GM04504 (cell line): ENCODE measurements around the gene CRB1.
"Not testable (repeated sequence)": the region's sequence is repeated elsewhere in the genome, so short reads cannot be mapped to it uniquely, and the experiment has no call there.

Experiments used
- DNase-seq: peaks from one replicate; pipeline ENCODE4 v3.0.0-alpha.2; 2012; ENCODE audit warnings: low read depth

CRB1 gene

GRCh38 chr1:197465528-197466327, 197.7 kb downstream of the CRB1 start:
- DNase-seq: no peak

- DNase-seq: no peak
Observed at GRCh38 chr1:197466813-197467212, 198.8 kb downstream of the CRB1 start.

GRCh38 chr1:197467881-197468280, 199.8 kb downstream of the CRB1 start:
- DNase-seq: peak; percentile 14

GRCh38 chr1:197468543-197469175, 200.6 kb downstream of the CRB1 start:
- DNase-seq: no peak

DNA sequence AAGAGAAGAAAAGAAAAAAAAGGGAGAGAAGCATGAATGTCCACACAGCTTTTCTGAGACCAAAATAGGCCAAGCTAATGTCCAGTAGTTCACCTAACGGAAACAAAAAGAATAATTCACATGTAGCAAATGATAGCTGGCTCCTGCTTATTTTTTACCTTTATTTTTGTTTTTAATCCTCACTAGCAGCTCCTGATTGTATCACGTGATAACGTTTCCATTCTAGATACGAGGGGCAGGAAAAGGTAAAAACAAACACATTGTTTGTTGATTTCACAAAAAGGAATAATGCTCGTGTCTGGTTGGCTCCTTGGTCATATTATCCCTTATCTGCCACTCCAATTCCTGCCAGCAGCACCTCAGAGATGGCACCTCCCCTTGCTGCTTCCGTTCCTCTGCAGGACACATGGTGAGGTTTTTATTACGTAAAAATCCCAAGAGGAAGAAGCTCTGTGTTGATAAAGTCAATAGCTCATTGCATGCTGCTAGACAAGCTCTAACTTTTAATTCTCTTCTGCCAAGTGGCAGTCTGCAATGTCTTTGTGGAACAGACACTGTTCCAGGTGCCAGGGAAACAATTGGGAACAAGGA, 201.7 kb downstream of the CRB1 start:
- no peak for DNase-seq

DNA sequence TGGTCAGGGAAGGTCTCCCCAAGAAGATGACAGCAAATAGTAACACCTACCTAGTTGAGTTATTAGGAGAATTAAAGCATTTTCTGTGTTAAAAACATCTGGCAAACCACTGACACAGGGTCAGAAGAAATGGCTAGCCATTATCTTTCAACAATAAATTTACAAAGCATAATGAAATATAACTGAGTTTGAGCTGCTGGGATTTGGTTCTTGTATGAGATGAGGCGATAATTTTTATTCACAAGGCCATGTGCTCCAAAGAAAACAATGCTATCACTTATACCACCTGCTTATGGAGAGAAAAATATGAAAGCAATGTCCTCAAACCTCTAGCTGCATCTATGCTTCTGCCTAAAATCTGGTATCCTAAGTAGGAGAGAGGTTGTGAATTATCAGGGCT, 202.3 kb downstream of the CRB1 start:
- no peak for DNase-seq

DNA sequence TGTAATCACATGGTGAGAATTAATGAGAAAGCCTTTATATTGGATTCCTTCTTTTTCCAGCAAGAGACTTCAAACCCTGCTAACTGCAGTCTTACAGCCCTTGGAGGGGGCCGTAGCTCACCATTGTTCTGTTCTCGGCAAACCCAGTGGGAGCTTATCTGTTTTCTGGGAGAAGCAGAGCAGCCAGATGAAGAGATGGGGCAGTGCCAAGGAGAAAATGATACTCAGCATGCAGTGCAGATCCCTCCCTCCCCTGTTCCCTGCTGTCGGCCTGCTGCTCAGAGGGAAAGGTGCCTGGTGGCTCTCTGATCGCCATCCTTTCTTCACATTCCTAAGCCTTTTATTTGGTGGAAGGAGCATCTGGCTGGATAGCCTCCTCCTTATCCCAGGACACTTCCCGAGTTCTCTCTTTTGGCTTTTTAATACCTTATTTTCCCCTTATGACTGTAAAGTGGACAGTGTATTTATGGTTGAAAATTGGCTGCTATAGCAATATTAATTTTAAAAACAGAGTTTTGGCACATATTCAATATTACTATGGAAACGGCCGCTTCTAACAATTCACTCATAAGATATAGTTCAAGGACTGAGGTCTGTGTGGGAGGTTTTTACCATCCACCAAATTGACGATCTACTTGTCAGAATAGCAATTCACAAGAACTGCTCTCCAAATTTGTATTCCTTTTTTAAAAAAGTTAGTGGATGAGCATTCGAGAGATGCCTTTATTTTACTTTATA, 203.4 kb downstream of the CRB1 start:
- no peak for DNase-seq

GRCh38 chr1:197472141-197472540, 204.1 kb downstream of the CRB1 start:
- DNase-seq: no peak

- DNase-seq: no peak
Observed at GRCh38 chr1:197480446-197480845, 212.4 kb downstream of the CRB1 start.

- DNase-seq: peak; percentile 10
Observed at GRCh38 chr1:197481101-197481500, 213.0 kb downstream of the CRB1 start.

- no peak for DNase-seq
Observed at GRCh38 chr1:197485790-197486189, 217.7 kb downstream of the CRB1 start.

DNA sequence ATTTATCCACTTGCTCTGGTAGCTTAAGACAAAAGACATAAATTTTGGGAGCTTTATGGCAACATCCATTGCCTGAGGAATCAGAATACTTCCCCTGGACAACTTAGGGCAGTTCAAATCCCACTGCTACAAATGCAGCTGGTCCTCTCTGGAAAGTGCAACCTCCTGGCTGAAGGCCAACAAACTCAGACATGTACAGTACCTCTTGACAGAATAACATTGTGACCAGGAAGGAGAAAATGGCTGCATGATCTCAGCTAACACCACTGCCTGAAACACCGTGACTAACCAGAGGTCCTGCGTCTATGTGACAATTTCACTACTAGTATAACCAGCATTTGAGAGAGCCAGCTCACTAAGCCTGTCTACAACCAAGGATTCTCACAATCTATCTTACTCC, 218.9 kb downstream of the CRB1 start:
- no peak for DNase-seq

DNA sequence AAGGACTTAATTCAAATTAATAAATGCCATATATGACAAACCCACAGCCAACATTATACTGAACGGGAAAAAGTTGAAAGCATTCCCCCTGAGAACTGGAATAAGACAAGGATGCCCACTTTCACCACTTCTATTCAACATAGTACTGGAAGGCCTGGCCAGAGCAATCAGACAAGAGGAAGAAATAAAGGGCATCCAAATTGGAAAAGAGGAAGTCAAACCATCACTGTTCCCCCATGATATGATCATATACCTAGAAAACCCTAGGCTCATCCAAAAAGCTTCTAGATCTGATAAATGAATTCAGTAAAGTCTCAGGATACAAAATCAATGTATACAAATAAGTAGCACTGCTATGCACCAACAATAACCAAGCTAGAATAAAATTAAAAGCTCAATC, 223.5 kb downstream of the CRB1 start:
- DNase-seq: not testable (repeated sequence)

DNA sequence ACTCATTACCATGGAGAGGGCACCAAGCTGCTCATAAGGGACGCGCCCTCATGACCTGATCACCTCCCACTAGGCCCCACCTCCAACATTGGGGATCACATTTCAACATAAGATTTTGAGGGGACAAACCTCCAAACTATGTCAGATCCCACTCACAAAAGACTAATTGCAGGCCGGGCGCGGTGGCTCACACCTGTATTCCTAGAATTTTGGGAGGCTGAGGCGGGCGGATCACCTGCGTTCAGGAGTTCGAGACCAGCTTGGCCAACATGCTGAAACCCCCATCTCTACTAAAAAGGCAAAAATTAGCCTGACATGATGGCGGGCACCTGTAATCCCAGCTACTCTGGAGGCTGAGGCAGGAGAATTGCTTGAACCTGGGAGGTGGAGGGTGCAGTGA, 228.7 kb downstream of the CRB1 start:
- no peak for DNase-seq

- no peak for DNase-seq
Observed at GRCh38 chr1:197510691-197511378, 242.8 kb downstream of the CRB1 start.

- DNase-seq: no peak
Observed at GRCh38 chr1:197515421-197515820, 247.4 kb downstream of the CRB1 start.

GRCh38 chr1:197519741-197520334, 251.8 kb downstream of the CRB1 start:
- DNase-seq: no peak

DNA sequence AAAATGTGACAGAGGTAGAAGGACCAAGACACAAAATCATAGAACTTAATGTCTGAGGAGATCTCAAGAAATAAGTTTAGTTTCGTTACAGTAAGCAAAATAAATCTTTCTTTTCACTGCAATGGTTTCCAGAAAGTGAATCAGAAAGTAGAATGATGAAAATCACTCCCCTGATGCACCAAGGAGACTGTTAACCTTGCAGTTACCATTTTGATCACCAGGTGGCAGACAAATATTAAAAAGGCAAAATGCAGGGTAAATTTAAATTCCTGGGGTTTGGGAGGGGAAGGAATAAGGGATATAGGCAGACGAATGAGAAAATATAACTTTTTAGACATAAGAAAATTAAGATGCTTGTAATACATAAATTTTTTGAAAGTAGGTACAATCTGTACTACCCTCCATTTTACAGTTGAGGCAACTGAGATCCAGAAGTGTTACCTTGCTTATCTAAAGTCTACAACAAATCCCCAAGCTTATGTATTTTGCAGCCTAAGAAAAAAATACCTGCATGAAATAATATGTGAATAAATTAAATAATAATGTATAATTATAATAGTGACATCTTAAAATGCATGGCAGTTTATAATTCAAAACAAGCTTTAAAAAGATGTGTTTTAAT, 253.2 kb downstream of the CRB1 start:
- DNase-seq: peak; percentile 21

- DNase-seq: peak; percentile 5
Observed at GRCh38 chr1:197526736-197527371, 258.8 kb downstream of the CRB1 start.
